Gastroesophageal sphincter (tissue), 3 donors: ENCODE results near the gene FNDC8.
"Not testable (repeated sequence)": the region's sequence is repeated elsewhere in the genome, so short reads cannot be mapped to it uniquely, and the experiment has no call there.

Experiments
- CTCF ChIP-seq, 4 experiments: fragments of 200-600 bp in 2 of 4; fragments of 450-650 bp in 2 of 4; sonication (generic) in 1 of 4; IDR thresholded peaks; one replicate each; pipeline ENCODE4 v1.5.1; 2017 to 2019; ENCODE audit warnings: antibody characterized with exemption in 4 of 4, mild to moderate bottlenecking in 2 of 4, moderate library complexity in 2 of 4
- EP300 ChIP-seq: sonication (generic); formaldehyde crosslinking; IDR thresholded peaks from one replicate; pipeline ENCODE4 v1.6.1; 2017; ENCODE audit warnings: antibody characterized with exemption, mild to moderate bottlenecking
- POLR2A ChIP-seq, 2 donors: fragments of 450-650 bp; IDR thresholded peaks; one replicate each; pipeline ENCODE4 v1.6.1; 2017; ENCODE audit warnings: antibody characterized with exemption in 2 of 2, mild to moderate bottlenecking in 2 of 2, moderate library complexity in 1 of 2
- POLR2AphosphoS5 ChIP-seq: sonication (generic); formaldehyde crosslinking; IDR thresholded peaks from one replicate; pipeline ENCODE4 v1.6.1; 2017; ENCODE audit warnings: antibody characterized with exemption

- TF ChIP-seq CTCF (IDR thresholded peaks at IDR 0.05); POLR2AphosphoS5; EP300; POLR2A (IDR thresholded peaks at IDR 0.05): not testable (repeated sequence)
Observed at GRCh38 chr17:35090707-35091106, 30.7 kb upstream of the FNDC8 start.
